HCT116 (cell line): Measurements from ENCODE around the gene TRPM8. TPM values are rescaled to one million over a fixed set of nuclear protein-coding genes. Genes with fewer than 3 reads are reported as not detected.

Source experiments
- ATAC-seq: fragments of 200-7000 bp; cut with Tn5 transposase; 2 replicates; pipeline ENCODE4 v1.9.1; 2020; ENCODE audit warnings: mild to moderate bottlenecking, moderate library complexity
- BruUV-seq: library from RNA; stranded (reverse); fragments of 400-500 nt; replicated peaks from 2 replicates; lab custom pipeline; 2021; lab: Mats Ljungman, UMichigan
- CTCF ChIA-PET: fragments of 300-600 bp; sonication (Branson Sonifier 250); formaldehyde crosslinking; loops from one replicate; lab custom pipeline; 2021; ENCODE audit warnings: antibody characterized with exemption; lab: Charles Lee
- POLR2A ChIA-PET: fragments of 300-600, 350-600 bp; sonication (Branson Sonifier 250); formaldehyde crosslinking; loops from one replicate; lab custom pipeline; 2021; ENCODE audit warnings: antibody characterized with exemption; lab: Charles Lee
- RAD21 ChIA-PET, 2 experiments: fragments of 300-600 bp; sonication (Branson Sonifier 250); formaldehyde crosslinking; loops; one replicate each; lab custom pipeline; 2023; ENCODE audit warnings: low total read pairs in 2 of 2; ENCODE audit not compliant: uncharacterized antibody in 2 of 2, unreplicated experiment in 2 of 2, low non-redundant PET in 1 of 2; lab: Charles Lee
- DNase-seq: peaks from one replicate; pipeline ENCODE4 v3.0.0-alpha.2; 2010; ENCODE audit warnings: low read depth, low spot score
- H2AFZ ChIP-seq: fragments of 200-600 bp; shearing (Covaris generic), sonication (generic); 2 replicates; pipeline ENCODE4 v1.6.1; 2017; ENCODE audit warnings: low read depth, mixed run types, mixed read lengths, antibody characterized with exemption, low read length; ENCODE audit not compliant: poor library complexity, severe bottlenecking
- H3K27ac ChIP-seq: 2 replicates; pipeline ENCODE4 v1.5.1; 2012; ENCODE audit warnings: low read depth, low read length
- H3K27me3 ChIP-seq: fragments of 200-600 bp; sonication (generic); 2 replicates; pipeline ENCODE4 v1.6.1; 2016; ENCODE audit warnings: mixed run types, low read length, mixed read lengths; ENCODE audit not compliant: insufficient read depth
- H3K36me3 ChIP-seq, 2 experiments: fragments of 200-500 bp in 1 of 2; fragments of 200-600 bp in 1 of 2; sonication (Bioruptor generic) in 1 of 2; sonication (generic) in 1 of 2; 2 replicates each; pipeline versions ENCODE4 v1.5.1 to v1.6.1; 2014 to 2016; ENCODE audit warnings: low read length in 2 of 2, inconsistent platforms in 1 of 2, mixed read lengths in 1 of 2, mixed run types in 1 of 2; ENCODE audit not compliant: insufficient read depth in 2 of 2, control insufficient read depth in 1 of 2
- H3K4me1 ChIP-seq, 2 experiments: fragments of 200-600 bp in 1 of 2; sonication (generic) in 1 of 2; 2 replicates each; pipeline versions ENCODE4 v1.5.1 to v1.6.1; 2012 to 2017; ENCODE audit warnings: low read length in 2 of 2, inconsistent platforms in 1 of 2, mild to moderate bottlenecking in 1 of 2, mixed read lengths in 1 of 2, mixed run types in 1 of 2, moderate library complexity in 1 of 2; ENCODE audit not compliant: insufficient read depth in 2 of 2, control insufficient read depth in 1 of 2
- H3K4me2 ChIP-seq: fragments of 200-600 bp; sonication (generic); 2 replicates; pipeline ENCODE4 v1.6.1; 2017; ENCODE audit warnings: mixed run types, low read length, mixed read lengths
- H3K4me3 ChIP-seq, 2 experiments: fragments of 200-600 bp in 1 of 2; sonication (generic) in 1 of 2; replicated peaks in 1 of 2; 2 replicates each; pipeline ENCODE4 v1.5.1; 2011 to 2016; ENCODE audit warnings: low read length in 2 of 2, control low read depth in 1 of 2, low read depth in 1 of 2, mild to moderate bottlenecking in 1 of 2, mixed read lengths in 1 of 2, mixed run types in 1 of 2
- H3K79me2 ChIP-seq: fragments of 200-600 bp; sonication (generic); 2 replicates; pipeline ENCODE4 v1.6.1; 2017; ENCODE audit warnings: mild to moderate bottlenecking, mixed run types, low read length, moderate library complexity, mixed read lengths; ENCODE audit not compliant: insufficient read depth
- H3K9ac ChIP-seq: fragments of 200-600 bp; sonication (generic); 2 replicates; pipeline ENCODE4 v1.6.1; 2016; ENCODE audit warnings: low read length, mixed read lengths
- H3K9me2 ChIP-seq: fragments of 200-600 bp; sonication (generic), shearing (Covaris generic); 2 replicates; pipeline ENCODE4 v1.6.1; 2017; ENCODE audit warnings: mixed run types, mild to moderate bottlenecking, moderate library complexity; ENCODE audit not compliant: insufficient read depth
- H3K9me3 ChIP-seq, 2 experiments: fragments of 200-500 bp in 1 of 2; fragments of 200-600 bp in 1 of 2; sonication (Bioruptor generic) in 1 of 2; sonication (generic) in 1 of 2; 2 replicates each; pipeline ENCODE4 v1.6.1; 2014 to 2017; ENCODE audit warnings: low read length in 2 of 2, mixed read lengths in 2 of 2, inconsistent platforms in 1 of 2, low read depth in 1 of 2, mild to moderate bottlenecking in 1 of 2, mixed run types in 1 of 2, moderate library complexity in 1 of 2; ENCODE audit not compliant: control insufficient read depth in 1 of 2, insufficient read depth in 1 of 2
- H4K20me1 ChIP-seq: fragments of 200-600 bp; sonication (generic), shearing (Covaris generic); 2 replicates; pipeline ENCODE4 v1.6.1; 2017; ENCODE audit warnings: mixed run types, mild to moderate bottlenecking, moderate library complexity; ENCODE audit not compliant: insufficient read depth
- ATF3 ChIP-seq: IDR thresholded peaks from 2 replicates; pipeline ENCODE4 v1.6.1; 2012
- ELF1 ChIP-seq: IDR thresholded peaks from 2 replicates; pipeline ENCODE4 v1.6.1; 2012; ENCODE audit warnings: low read depth, borderline replicate concordance
- POLR2AphosphoS5 ChIP-seq: IDR thresholded peaks from 2 replicates; pipeline ENCODE4 v1.6.1; 2011; ENCODE audit warnings: mild to moderate bottlenecking, low read depth, low read length, moderate library complexity
- REST ChIP-seq: IDR thresholded peaks from 2 replicates; pipeline ENCODE4 v1.6.1; 2012; ENCODE audit warnings: low read depth
- SP1 ChIP-seq: IDR thresholded peaks from 2 replicates; pipeline ENCODE4 v1.6.1; 2012; ENCODE audit warnings: low read depth
- SRF ChIP-seq: IDR thresholded peaks from 2 replicates; pipeline ENCODE4 v1.6.1; 2012; ENCODE audit warnings: low read depth
- TCF7L2 ChIP-seq: IDR thresholded peaks from 2 replicates; pipeline ENCODE4 v1.7.0; 2011; ENCODE audit warnings: borderline replicate concordance, inconsistent platforms; ENCODE audit not compliant: insufficient read depth, insufficient read length; ENCODE audit errors: extremely low read depth
- YY1 ChIP-seq: IDR thresholded peaks from 2 replicates; pipeline ENCODE4 v1.6.1; 2011; ENCODE audit warnings: low read length, low read depth, moderate library complexity, mild to moderate bottlenecking; ENCODE audit not compliant: insufficient replicate concordance; ENCODE audit errors: extremely low read depth
- ZNF274 ChIP-seq: fragments of 200-500 bp; sonication (Bioruptor generic); IDR thresholded peaks from 2 replicates; pipeline ENCODE4 v1.6.1; 2014; ENCODE audit warnings: mild to moderate bottlenecking, low read depth, low read length, inconsistent platforms
- intact Hi-C: fragments of 100-400 bp; cut with micrococcal nuclease; formaldehyde crosslinking; loops from 2 replicates; pipeline ENCODE4 v1.10.0; 2022
- total RNA-seq: library from RNA; stranded (reverse); gene quantifications from one replicate; pipeline ENCODE4 v1.2.1, GENCODE V29; 2021; ENCODE audit not compliant: unreplicated experiment
- TF ChIP-seq, protein P1 (sequence below): IDR thresholded peaks from 2 replicates; pipeline ENCODE4 v1.6.1; 2011; ENCODE audit warnings: mild to moderate bottlenecking, low read length, moderate library complexity; ENCODE audit not compliant: insufficient replicate concordance; ENCODE audit errors: extremely low read depth
- TF ChIP-seq, protein P2 (sequence below), 3 experiments: fragments of 200-600 bp in 1 of 3; sonication (generic) in 1 of 3; IDR thresholded peaks in 2 of 3; conservative IDR thresholded peaks in 1 of 3; 2 replicates each; pipeline ENCODE4 v1.5.1; 2012 to 2017; ENCODE audit warnings: low read depth in 2 of 3, low read length in 2 of 3, antibody characterized with exemption in 1 of 3, borderline replicate concordance in 1 of 3, control low read depth in 1 of 3, mild to moderate bottlenecking in 1 of 3, mixed read lengths in 1 of 3, mixed run types in 1 of 3, moderate library complexity in 1 of 3; ENCODE audit not compliant: insufficient read depth in 1 of 3
- TF ChIP-seq, protein P3 (sequence below): IDR thresholded peaks from 2 replicates; pipeline ENCODE4 v1.6.1; 2012

TRPM8 gene
- total RNA-seq, 1 experiment from 2014 or later = 0.39 TPM

- Histone ChIP-seq H3K9me3 (no peaks in the 10 kb centered on the region), H3K36me3 (no peaks in the 10 kb centered on the region), H3K9me2 (no peaks in the 10 kb centered on the region), H4K20me1 (no peaks in the 10 kb centered on the region), H3K27ac (no peak overlapping the region), H2AFZ (no peak overlapping the region), H3K27me3 (peaks cover 16% of the 10 kb centered on the region; the same call in 1 of the 2 replicates), H3K9ac (no peak overlapping the region), H3K79me2 (no peaks in the 10 kb centered on the region), H3K4me3 (no peak overlapping the region), H3K4me2 (no peak overlapping the region), H3K4me1 (peaks cover 11 to 18% of the 10 kb centered on the region in 2 experiments)
- DNase-seq = no peak
- CTCF ChIA-PET = no interaction called here
- intact Hi-C loops = no loop called here
- no TSS peak for BruUV-seq
- no peak for ATAC-seq
- RAD21 ChIA-PET = no interaction called here
- POLR2A ChIA-PET = interaction anchor here (0.6 kb wide), 1 partner anchor 812 kb away, joined by 3 read pairs; no protein-coding TSS in a partner anchor
- TF ChIP-seq, protein P1, sequence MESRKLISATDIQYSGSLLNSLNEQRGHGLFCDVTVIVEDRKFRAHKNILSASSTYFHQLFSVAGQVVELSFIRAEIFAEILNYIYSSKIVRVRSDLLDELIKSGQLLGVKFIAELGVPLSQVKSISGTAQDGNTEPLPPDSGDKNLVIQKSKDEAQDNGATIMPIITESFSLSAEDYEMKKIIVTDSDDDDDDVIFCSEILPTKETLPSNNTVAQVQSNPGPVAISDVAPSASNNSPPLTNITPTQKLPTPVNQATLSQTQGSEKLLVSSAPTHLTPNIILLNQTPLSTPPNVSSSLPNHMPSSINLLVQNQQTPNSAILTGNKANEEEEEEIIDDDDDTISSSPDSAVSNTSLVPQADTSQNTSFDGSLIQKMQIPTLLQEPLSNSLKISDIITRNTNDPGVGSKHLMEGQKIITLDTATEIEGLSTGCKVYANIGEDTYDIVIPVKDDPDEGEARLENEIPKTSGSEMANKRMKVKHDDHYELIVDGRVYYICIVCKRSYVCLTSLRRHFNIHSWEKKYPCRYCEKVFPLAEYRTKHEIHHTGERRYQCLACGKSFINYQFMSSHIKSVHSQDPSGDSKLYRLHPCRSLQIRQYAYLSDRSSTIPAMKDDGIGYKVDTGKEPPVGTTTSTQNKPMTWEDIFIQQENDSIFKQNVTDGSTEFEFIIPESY = no peak
- TF ChIP-seq SP1 = no peak
- no peak for TF ChIP-seq ELF1
- no peak for TF ChIP-seq ZNF274
- no peak for TF ChIP-seq YY1
- no peak for TF ChIP-seq SRF
- TF ChIP-seq, protein P2, sequence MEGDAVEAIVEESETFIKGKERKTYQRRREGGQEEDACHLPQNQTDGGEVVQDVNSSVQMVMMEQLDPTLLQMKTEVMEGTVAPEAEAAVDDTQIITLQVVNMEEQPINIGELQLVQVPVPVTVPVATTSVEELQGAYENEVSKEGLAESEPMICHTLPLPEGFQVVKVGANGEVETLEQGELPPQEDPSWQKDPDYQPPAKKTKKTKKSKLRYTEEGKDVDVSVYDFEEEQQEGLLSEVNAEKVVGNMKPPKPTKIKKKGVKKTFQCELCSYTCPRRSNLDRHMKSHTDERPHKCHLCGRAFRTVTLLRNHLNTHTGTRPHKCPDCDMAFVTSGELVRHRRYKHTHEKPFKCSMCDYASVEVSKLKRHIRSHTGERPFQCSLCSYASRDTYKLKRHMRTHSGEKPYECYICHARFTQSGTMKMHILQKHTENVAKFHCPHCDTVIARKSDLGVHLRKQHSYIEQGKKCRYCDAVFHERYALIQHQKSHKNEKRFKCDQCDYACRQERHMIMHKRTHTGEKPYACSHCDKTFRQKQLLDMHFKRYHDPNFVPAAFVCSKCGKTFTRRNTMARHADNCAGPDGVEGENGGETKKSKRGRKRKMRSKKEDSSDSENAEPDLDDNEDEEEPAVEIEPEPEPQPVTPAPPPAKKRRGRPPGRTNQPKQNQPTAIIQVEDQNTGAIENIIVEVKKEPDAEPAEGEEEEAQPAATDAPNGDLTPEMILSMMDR (IDR thresholded peaks at IDR 0.05 in 2 of 3, conservative IDR thresholded peaks at IDR 0.05 in 1 of 3; ENCODE audit: borderline replicate concordance in 1 of 3, insufficient read depth in 1 of 3, low read depth in 2 of 3, low read length in 2 of 3) = no peak
- TF ChIP-seq, protein P3, sequence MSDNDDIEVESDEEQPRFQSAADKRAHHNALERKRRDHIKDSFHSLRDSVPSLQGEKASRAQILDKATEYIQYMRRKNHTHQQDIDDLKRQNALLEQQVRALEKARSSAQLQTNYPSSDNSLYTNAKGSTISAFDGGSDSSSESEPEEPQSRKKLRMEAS = no peak
- TF ChIP-seq POLR2AphosphoS5 = no peak
- TF ChIP-seq ATF3 = no peak
- TF ChIP-seq TCF7L2 = no peak
- TF ChIP-seq REST = no peak
Measured at GRCh38 chr2:234002281-234002680, 85.1 kb downstream of the TRPM8 start.
